Stimulated activated CD8-positive, alpha-beta memory T cell treated with anti-CD3 and anti-CD28 coated beads, Interleukin-2, amount 100 ng/mL, for 1 hour (primary cell): ENCODE results near the gene DNAJC9.

ENCODE experiments used
- DNase-seq, 2 donors: peaks; one replicate each; pipeline ENCODE4 v3.0.0-alpha.2; 2020; ENCODE audit warnings: low read depth in 2 of 2

DNAJC9 gene

DNA sequence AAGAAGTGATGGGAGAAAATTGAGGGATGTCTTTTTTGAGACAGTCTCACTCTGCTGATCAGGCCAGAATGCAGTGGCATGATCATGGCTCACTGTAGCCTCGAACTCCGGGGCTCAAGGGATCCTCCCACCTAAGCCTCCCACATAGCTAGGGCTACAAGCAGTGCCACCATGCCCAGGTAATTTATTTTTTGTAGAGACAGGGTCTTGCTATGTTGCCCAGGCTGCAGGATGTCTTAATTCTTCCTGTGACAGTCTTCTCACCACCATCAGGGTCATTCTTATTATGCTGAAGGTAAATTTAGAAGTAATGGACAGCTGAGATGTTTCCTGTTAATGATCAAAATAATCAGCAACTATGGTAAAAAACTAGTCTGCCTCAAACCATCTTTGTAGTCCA lies 7.1 kb downstream of the DNAJC9 start:
- no peak for DNase-seq

DNA sequence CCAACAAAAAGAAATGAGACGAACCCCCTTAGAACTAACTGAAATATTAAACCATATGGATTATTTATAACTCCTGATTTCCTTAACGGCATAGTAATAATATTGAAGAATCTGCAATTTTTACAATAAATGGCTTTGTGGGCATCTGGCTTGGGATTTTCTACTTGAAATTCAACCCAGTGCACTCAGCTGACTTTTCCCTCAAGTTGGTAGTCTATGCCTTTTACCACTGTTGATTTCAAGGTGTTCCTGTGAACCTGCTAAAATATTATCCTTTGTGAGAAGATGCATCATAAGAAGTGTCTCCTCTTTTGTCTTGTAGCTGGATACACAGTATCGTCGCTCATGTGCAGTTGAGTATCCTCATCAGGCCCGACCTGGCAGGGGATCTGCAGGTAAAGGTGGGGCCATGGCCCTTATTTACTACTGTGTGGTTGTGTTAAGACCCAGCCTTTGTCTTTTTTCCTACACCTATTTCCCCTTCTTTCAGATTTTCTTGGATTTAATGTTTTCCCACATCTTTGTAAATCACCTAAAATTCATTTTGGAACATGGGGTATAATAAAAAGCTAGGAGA lies 8.0 kb downstream of the DNAJC9 start:
- no peak for DNase-seq

DNA sequence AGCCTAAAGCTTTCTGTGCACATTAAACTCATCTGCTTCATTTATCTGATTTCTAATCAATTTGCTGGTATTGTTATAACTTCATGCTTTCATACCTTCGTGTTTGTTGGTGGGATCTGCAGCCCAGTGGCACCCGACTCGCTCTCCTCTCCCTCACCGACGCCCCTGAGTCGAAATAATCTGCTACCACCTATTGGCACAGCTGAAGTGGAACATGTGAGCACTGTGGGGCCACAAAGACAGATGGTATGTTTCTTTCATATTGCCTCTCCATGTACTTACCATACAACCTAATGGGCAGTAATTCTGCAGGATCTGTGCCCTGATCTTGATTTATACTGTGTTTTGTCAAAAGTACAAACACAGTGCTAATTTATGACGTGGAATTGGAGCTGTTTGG lies 12.4 kb downstream of the DNAJC9 start:
- no peak for DNase-seq

DNA sequence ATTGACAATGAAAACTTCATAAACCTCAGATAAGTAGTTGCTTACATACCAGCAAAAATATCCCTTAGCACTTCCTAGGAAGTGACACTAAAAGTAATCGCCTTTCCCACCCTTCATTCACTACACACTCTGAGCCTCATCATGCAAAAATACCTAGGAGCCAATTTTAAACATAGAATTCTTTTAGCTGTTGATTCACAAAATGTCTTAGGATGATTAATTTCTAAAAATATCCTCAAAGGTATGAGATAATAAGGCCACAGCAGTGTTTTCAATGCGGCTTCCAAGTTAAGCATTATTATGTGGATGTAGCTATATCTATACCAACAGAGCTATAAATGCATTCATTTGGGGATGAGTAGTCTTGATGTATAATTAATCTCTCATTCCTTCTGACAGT lies 13.2 kb downstream of the DNAJC9 start:
- no peak for DNase-seq

DNA sequence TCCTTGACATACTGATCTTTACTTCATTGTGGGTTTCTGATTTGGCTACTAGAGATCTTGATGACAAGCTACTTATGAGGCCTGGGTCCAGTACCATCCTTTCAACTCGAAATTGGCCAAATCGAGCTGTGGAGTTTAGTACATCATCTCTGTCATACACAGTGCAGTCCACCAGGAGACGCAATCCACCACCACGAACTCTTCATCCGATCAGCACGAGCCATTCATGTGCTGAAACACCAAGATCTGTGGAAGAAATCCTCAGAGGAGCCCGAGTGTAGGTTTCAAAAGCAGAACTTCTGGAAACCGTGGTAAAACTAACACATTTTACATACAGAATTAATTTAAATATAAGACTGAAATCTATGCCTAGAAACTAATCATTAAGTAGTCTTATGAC lies 14.2 kb downstream of the DNAJC9 start:
- DNase-seq: no peak

DNA sequence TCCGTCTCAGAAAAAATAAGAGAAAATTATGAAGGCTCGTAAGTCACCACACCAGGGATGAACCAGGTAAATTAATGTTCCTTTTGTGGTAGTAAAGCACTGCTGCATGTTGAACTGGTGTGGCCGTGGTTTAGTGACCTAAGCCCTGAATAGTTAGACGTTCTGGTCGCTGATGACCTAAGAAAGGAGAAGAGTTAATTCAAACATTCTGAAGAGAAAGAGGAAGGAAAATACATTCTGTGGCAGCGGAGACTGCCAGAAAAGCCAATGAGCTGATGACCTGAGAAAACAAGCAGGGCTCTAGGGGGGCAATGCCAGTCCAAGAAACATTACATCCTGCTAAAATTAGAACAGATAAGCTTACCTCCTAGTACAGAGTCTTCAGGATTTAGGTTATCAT lies 17.5 kb downstream of the DNAJC9 start:
- DNase-seq: no peak

GRCh38 chr10:73228247-73228646 lies 18.8 kb downstream of the DNAJC9 start:
- no peak for DNase-seq

DNA sequence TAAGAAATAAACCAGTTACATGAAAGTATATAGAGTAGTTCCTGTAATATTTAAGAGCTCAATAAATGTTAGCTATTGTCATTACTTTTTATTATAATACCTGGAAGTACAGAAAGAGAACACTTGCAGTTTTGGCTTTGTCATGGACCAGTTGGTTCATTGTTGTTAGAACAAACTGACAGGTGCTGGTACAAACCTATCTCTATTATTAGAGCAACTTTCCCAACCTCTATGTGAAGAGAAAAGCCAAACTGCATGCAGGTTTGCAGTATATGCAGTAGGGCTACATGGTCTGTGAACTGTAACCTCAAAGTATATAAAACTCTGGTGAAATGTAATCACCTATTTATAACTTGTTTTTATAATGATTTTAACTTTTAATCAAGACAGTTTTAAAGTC lies 20.4 kb downstream of the DNAJC9 start:
- no peak for DNase-seq

DNA sequence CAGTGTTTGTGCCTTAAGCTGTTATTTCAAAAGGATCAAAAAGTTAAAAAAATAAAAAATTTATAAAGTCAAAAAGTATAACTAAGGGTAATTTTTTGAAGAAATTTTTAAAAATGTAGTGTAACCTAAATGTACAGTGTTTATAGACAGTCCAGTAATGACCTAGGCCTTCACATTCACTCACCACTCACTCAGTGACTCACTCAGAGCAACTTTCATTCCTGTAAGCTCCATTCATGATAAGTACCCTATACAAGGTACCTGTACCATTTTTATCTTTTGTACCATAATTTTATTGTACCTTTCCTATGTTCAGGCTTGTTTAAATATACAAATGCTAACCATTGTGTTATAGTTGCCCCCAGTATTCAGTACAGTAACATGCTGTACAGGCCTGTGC lies 21.5 kb downstream of the DNAJC9 start:
- no peak for DNase-seq

GRCh38 chr10:73220989-73221388 lies 26.1 kb downstream of the DNAJC9 start:
- no peak for DNase-seq

- no peak for DNase-seq
These were observed 27.7 kb downstream of the DNAJC9 start for GRCh38 chr10:73219384-73219783.

- DNase-seq: no peak
These were observed 28.4 kb downstream of the DNAJC9 start for GRCh38 chr10:73218431-73219191.

DNA sequence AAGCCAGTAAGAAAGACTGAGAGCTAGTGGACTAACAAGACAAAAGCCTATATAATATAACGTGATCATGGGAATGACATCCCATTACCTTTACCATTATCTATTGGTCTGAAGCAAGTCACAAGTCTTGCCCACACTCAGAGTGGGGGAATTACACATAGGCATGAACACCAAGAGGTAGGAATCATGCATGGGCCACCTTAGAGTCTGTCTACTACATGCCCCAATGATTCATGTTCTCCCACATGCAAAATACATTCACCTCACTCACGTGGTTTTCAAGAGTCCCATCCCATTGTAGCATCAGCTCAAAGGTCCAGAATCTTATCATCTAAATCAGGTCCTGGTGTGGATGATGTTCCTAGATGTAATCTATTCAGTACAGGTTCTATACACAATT lies 29.4 kb downstream of the DNAJC9 start:
- DNase-seq: no peak

DNA sequence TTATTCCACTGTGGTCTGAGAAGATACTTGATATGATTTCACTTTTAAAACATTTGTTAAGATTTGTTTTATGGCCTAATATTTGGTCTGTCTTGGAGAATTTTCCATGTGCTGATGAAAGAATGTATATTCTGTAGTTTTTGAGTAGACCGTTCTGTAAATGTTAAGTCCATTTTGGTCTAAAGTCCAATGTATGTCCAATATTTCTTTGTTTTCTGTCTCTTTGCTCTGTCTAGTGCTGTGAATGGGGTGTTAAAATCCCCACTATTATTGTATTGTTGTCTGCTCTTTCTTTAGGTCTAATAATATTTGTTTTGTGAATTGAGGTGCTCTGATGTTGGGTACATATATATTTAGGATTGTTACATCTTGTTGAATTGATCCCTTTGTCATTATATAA lies 31.3 kb downstream of the DNAJC9 start:
- DNase-seq: no peak

DNA sequence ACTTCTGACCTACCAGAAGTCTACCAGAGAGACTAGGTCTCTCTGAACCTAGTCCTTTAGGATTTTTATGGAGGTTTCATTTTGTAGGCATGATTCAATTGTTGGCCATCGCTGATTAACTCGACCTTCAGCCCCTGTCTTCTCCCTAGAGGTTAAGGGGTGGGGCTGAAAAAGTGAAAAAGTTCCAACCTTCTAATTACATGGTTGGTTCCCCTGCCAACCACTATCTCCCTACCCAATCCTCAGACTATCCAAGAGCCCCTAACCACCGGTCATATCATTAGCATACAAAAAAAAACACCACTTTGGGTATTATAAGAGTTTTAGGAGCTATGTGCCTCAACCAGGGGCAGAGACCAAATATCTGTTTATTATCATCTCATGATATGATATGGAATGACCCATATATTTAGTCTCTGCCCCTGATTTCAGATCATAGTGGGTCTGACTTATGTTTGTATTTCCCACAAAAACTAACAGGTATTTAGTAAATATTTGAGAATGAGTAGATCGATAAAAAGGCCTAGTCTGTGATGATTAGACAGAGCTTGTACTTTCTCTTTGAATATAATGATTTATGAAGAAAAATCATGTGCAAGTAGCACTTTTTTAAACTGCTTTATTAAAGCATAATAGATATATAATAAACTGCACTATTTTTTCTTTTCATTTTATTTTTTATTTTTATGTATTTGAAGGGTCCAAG lies 35.8 kb downstream of the DNAJC9 start:
- no peak for DNase-seq

- no peak for DNase-seq
These were observed 36.5 kb downstream of the DNAJC9 start for GRCh38 chr10:73210395-73211105.

DNA sequence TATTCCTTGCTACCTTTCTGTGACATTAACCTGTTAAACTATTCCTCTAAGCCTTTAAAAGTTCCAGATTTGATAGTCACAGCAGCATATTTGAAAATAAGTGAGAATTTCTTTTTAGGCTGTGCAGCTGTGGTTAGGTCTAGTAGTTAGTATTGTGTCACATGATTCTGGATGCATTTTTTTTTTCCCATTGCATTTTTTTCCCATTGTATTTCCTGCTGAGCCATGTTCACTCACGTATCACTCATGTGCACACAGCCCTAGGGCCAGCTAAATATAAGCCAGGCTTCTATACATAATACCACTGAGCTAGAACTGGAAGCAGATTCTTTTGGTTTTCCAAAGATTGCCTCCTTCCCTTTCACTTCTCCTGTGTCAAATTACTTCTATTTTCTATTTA lies 37.4 kb downstream of the DNAJC9 start:
- no peak for DNase-seq

DNA sequence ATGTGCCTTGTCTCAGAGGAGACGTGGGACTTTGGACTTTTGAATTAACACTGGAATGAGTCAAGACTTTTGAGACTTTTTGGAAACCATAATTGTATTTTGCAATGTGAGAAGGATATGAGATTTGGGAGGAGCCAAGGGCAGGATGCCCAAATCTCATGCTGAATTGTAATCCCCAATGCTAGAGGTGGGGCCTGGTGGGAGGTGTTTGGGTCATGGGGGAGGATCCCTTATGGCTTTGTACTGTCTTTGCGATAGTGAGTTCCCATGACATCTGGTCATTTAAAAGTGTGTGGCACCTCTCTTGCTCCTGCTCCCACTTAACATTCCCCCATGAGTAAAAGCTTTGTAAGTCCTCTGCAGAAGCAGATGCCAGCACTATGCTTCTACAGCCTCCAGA lies 39.2 kb downstream of the DNAJC9 start:
- DNase-seq: no peak

DNA sequence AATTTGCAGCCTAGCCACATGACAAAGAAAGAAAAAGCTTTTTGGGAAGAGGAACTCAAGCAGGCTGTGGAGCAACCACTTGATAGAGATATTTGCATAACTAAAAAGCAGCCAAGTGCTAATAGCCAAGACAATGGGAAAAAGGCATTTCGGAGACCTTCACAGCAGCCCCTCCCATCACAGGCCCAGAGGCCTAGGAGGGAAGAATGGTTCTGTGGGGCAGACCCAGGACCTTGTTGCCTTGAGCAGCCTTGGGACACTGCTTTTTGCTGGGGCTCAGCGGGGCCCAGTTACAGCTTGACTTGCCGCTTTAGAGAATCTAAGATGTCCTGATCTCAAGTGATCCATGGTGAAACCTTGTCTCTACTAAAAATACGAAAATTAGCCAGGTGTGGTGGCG lies 40.7 kb downstream of the DNAJC9 start:
- no peak for DNase-seq

DNA sequence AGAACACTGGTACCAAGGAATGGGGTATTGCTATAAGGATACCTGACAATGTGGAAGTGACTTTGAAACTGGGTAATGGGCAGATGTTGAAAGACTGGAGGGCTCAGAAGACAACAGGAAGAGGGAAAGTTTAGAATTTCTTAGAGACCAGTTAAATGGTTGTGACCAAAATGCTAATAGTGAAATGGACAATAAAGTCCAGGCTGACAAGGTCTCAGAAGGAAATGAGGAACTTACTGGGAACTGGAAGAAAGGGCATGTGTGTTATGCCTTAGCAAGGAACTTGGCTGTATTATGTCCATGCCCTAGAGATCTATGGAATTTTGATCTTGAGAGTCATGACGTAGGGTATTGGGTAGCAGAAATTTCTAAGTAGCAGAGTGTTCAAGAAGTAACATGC lies 41.2 kb downstream of the DNAJC9 start:
- no peak for DNase-seq

DNA sequence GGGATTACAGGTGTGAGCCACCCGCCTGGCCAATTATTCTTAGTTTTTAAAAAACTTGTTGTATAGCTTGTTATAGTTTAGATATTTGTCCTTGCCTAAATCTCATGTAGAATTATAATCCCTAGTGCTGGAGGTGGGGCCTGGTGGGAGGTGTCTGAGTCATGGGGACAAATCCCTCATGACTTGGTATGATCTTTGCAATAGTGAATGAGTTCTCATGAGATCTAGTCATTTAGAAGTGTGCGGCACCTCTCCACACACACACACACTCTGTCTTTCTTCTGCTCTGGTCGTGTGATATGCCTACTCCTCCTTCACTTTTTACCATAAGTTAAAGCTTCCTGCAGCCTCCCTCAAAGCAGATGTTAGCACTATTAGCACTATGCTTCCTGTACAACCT lies 42.0 kb downstream of the DNAJC9 start:
- DNase-seq: no peak
